GM12878 (cell line): ENCODE measurements around the gene PTPRU. TPM values are rescaled to one million over a fixed set of nuclear protein-coding genes. Genes with fewer than 3 reads are reported as not detected.

Source experiments
- ATAC-seq: fragments of 200-7000 bp; cut with Tn5 transposase; 3 replicates; pipeline ENCODE4 v1.9.1; 2020; ENCODE audit warnings: mild to moderate bottlenecking, moderate library complexity
- BruUV-seq: library from RNA; stranded (reverse); fragments of 400-500 nt; replicated peaks from 2 replicates; lab custom pipeline; 2021; lab: Mats Ljungman, UMichigan
- CTCF ChIA-PET: fragments of 300-600 bp; sonication (Branson Sonifier 250); formaldehyde crosslinking; extraction: SDS; loops from one replicate; lab custom pipeline; 2021; ENCODE audit warnings: inconsistent platforms; lab: Yijun Ruan, JAX
- POLR2A ChIA-PET: fragments of 350-600 bp; formaldehyde crosslinking; extraction: SDS; loops from one replicate; lab custom pipeline; 2021; ENCODE audit warnings: inconsistent platforms; lab: Charles Lee
- RAD21 ChIA-PET: fragments of 300-600 bp; sonication (Branson Sonifier 250); formaldehyde crosslinking; loops from one replicate; lab custom pipeline; 2023; ENCODE audit warnings: antibody characterized with exemption; ENCODE audit not compliant: unreplicated experiment; lab: Charles Lee
- SMC1A ChIA-PET: fragments of 300-600 bp; sonication (Branson Sonifier 250); formaldehyde crosslinking; loops from one replicate; lab custom pipeline; 2023; ENCODE audit not compliant: unreplicated experiment, uncharacterized antibody; lab: Charles Lee
- DNase-seq: peaks from one replicate; pipeline ENCODE4 v3.0.0-alpha.2; 2011; ENCODE audit warnings: low read depth, low spot score
- FAIRE-seq: peaks from 3 replicates; lab custom pipeline; 2011; peaks lifted over from hg19 to GRCh38; lab: Jason Lieb, UNC
- H2AFZ ChIP-seq: 2 replicates; pipeline ENCODE4 v1.6.0; 2011; ENCODE audit warnings: low read depth, low read length, control low read depth; ENCODE audit not compliant: control insufficient read depth
- H3K27ac ChIP-seq: 2 replicates; pipeline ENCODE4 v1.5.1; 2011; ENCODE audit warnings: control low read depth; ENCODE audit not compliant: control insufficient read depth, insufficient read depth
- H3K27me3 ChIP-seq, 2 experiments: replicated peaks in 1 of 2; 2 replicates each; pipeline versions ENCODE4 v1.6.0 to v1.6.1; 2011; ENCODE audit warnings: low read length in 1 of 2; ENCODE audit not compliant: control insufficient read depth in 2 of 2, insufficient read depth in 2 of 2
- H3K36me3 ChIP-seq, 2 experiments: 2 replicates each; pipeline ENCODE4 v1.5.1; 2011; ENCODE audit warnings: low read length in 1 of 2; ENCODE audit not compliant: control insufficient read depth in 2 of 2, insufficient read depth in 2 of 2
- H3K4me1 ChIP-seq: 2 replicates; pipeline ENCODE4 v1.6.1; 2011; ENCODE audit warnings: mild to moderate bottlenecking, low read length, moderate library complexity, mixed read lengths; ENCODE audit not compliant: control insufficient read depth, insufficient read depth
- H3K4me2 ChIP-seq: 2 replicates; pipeline ENCODE4 v1.6.0; 2011; ENCODE audit warnings: control low read depth; ENCODE audit not compliant: control insufficient read depth, insufficient read depth
- H3K4me3 ChIP-seq: fragments of 200-600 bp; sonication (generic); 2 replicates; pipeline ENCODE4 v1.5.1; 2016
- H3K79me2 ChIP-seq: 2 replicates; pipeline ENCODE4 v1.6.0; 2011; ENCODE audit warnings: low read length; ENCODE audit not compliant: control insufficient read depth, insufficient read depth
- H3K9ac ChIP-seq: 2 replicates; pipeline ENCODE4 v1.8.0; 2011; ENCODE audit warnings: low read length, control low read depth, mixed read lengths; ENCODE audit not compliant: control insufficient read depth, insufficient read depth
- H3K9me3 ChIP-seq: replicated peaks from 3 replicates; pipeline ENCODE4 v1.5.1; 2011; ENCODE audit warnings: mild to moderate bottlenecking, low read length; ENCODE audit not compliant: control insufficient read depth, insufficient read depth
- H4K20me1 ChIP-seq: 2 replicates; pipeline ENCODE4 v1.6.0; 2011; ENCODE audit not compliant: control insufficient read depth, insufficient read depth
- BCL11A ChIP-seq: IDR thresholded peaks from 2 replicates; pipeline ENCODE4 v1.6.1; 2011; ENCODE audit warnings: low read depth, low read length
- BMI1 ChIP-seq: fragments of 450-650 bp; IDR thresholded peaks from 2 replicates; pipeline ENCODE4 v1.6.1; 2016; ENCODE audit warnings: mild to moderate bottlenecking, moderate library complexity, borderline replicate concordance
- CBX3 ChIP-seq: fragments of 200-600 bp; sonication (generic); IDR thresholded peaks from 2 replicates; pipeline ENCODE4 v1.6.1; 2016; ENCODE audit warnings: low read depth, borderline replicate concordance
- CREM ChIP-seq: IDR thresholded peaks from 2 replicates; pipeline ENCODE4 v1.6.1; 2014; ENCODE audit warnings: antibody characterized with exemption, low read depth
- EP300 ChIP-seq, 2 experiments: fragments of 150-350 bp in 1 of 2; IDR thresholded peaks; 2 replicates each; pipeline ENCODE4 v1.6.1; 2011 to 2012; ENCODE audit warnings: low read depth in 2 of 2, low read length in 2 of 2, borderline replicate concordance in 1 of 2, improper control_type of control experiment in 1 of 2, inconsistent platforms in 1 of 2; ENCODE audit not compliant: control insufficient read depth in 1 of 2
- EZH2 ChIP-seq: IDR thresholded peaks from 2 replicates; pipeline ENCODE4 v1.6.1; 2012; ENCODE audit warnings: low read depth, mild to moderate bottlenecking, control low read depth, inconsistent platforms, low read length, borderline replicate concordance; ENCODE audit not compliant: control insufficient read depth
- KAT2A ChIP-seq: conservative IDR thresholded peaks from 2 replicates; pipeline ENCODE4 v1.6.1; 2011; ENCODE audit warnings: low read depth, low read length; ENCODE audit not compliant: control insufficient read depth
- MYB ChIP-seq: fragments of 150-350 bp; IDR thresholded peaks from 2 replicates; pipeline ENCODE4 v1.6.1; 2014; ENCODE audit warnings: mild to moderate bottlenecking, low read depth, low read length, borderline replicate concordance
- NRF1 ChIP-seq: conservative IDR thresholded peaks from 2 replicates; pipeline ENCODE4 v1.6.1; 2011; ENCODE audit warnings: mild to moderate bottlenecking, low read depth, low read length, improper control_type of control experiment
- POLR2A ChIP-seq: IDR thresholded peaks from 2 replicates; pipeline ENCODE4 v1.6.1; 2011; ENCODE audit warnings: low read depth, mild to moderate bottlenecking, low read length
- POLR2AphosphoS5 ChIP-seq: IDR thresholded peaks from 2 replicates; pipeline ENCODE4 v1.6.1; 2011; ENCODE audit warnings: mild to moderate bottlenecking, low read length, inconsistent platforms
- SMAD5 ChIP-seq: IDR thresholded peaks from 2 replicates; pipeline ENCODE4 v1.6.1; 2016; ENCODE audit warnings: antibody characterized with exemption, low read depth
- SMC3 ChIP-seq: IDR thresholded peaks from 2 replicates; pipeline ENCODE4 v1.6.1; 2011; ENCODE audit warnings: low read length, improper control_type of control experiment, borderline replicate concordance
- TBL1XR1 ChIP-seq: IDR thresholded peaks from 2 replicates; pipeline ENCODE4 v1.6.1; 2012; ENCODE audit warnings: low read depth, low read length, improper control_type of control experiment
- WRNIP1 ChIP-seq: IDR thresholded peaks from 2 replicates; pipeline ENCODE4 v1.6.1; 2011; ENCODE audit warnings: low read depth, low read length, improper control_type of control experiment, borderline replicate concordance
- ZBTB4 ChIP-seq: fragments of 450-650 bp; formaldehyde crosslinking; IDR thresholded peaks from 2 replicates; pipeline ENCODE4 v1.4.0; 2022; ENCODE audit warnings: mild to moderate bottlenecking, moderate library complexity
- WGBS: methylation state at CpG from one replicate; pipeline ENCODE4 v1.1.6; 2016; ENCODE audit warnings: low lambda C conversion rate; ENCODE audit not compliant: insufficient replicate concordance, insufficient coverage; ENCODE audit errors: missing lambda C conversion rate; 5-methylcytosine and 5-hydroxymethylcytosine counted together
- in situ Hi-C: fragments of 300-500 bp; cut with MboI; formaldehyde crosslinking; loops from 9 replicates; pipeline ENCODE4 v1.14.3; 2018; ENCODE audit warnings: mixed read lengths
- intact Hi-C: fragments of 100-400 bp; cut with micrococcal nuclease; formaldehyde crosslinking; loops from one replicate; pipeline ENCODE4 v1.14.2; 2022; ENCODE audit not compliant: unreplicated experiment
- polyA plus RNA-seq, 11 experiments: library from polyadenylated mRNA; depleted of rRNA in 4 of 11; unstranded in 6 of 11; stranded (reverse) in 5 of 11; fragments of >200 nt; fragmentation: Nextera tagmentation in 4 of 11; fragmentation: Illumina TruSeq in 1 of 11; extraction: Ambion mirVana in 4 of 11; extraction: Trizol in 1 of 11; gene quantifications; 1 replicate in 1 of 11; 2 replicates in 10 of 11; pipeline versions ENCODE4 v1.2.1 to v1.2.3, GENCODE V29; 2011 to 2016; ENCODE audit warnings: inconsistent platforms in 2 of 11, missing spikeins in 2 of 11, low read depth in 1 of 11
- total RNA-seq, 4 experiments: library from RNA; depleted of rRNA in 3 of 4; stranded (reverse); fragments of >200 nt in 3 of 4; fragmentation: Illumina TruSeq in 1 of 4; extraction: Trizol in 1 of 4; gene quantifications; 2 replicates each; pipeline versions ENCODE4 v1.2.1 to v1.2.3, GENCODE V29; 2013 to 2021

PTPRU gene
- total and polyA plus RNA-seq, 10 of the 15 experiments (the other 5 are each of a cell fraction or from before 2014, with no cell fraction given) = 0.04 to 2.5 (median 0.73) TPM

GRCh38 chr1:29222686-29223085 lies 13.6 kb upstream of the PTPRU start:
- ChIA-PET RAD21 (no interaction called here), CTCF (no interaction called here), POLR2A (no interaction called here), SMC1A (no interaction called here)
- in situ Hi-C loops = no loop called here
- Histone ChIP-seq H3K79me2 (no peaks in the 10 kb centered on the region), H3K9me3 (no peaks in the 10 kb centered on the region), H3K9ac (no peak overlapping the region), H4K20me1 (no peaks in the 10 kb centered on the region), H3K4me1 (no peaks in the 10 kb centered on the region), H3K27me3 (no peaks in the 10 kb centered on the region), H3K4me3 (no peak overlapping the region), H2AFZ (no peak overlapping the region), H3K27ac (no peak overlapping the region), H3K4me2 (no peak overlapping the region), H3K36me3 (no peaks in the 10 kb centered on the region)
- BruUV-seq = no TSS peak
- DNase-seq = no peak
- intact Hi-C loops = no loop called here
- no peak for ATAC-seq
- TF ChIP-seq EZH2 (no peak), POLR2A (no peak), CBX3 (no peak), KAT2A (no peak), BMI1 (no peak), POLR2AphosphoS5 (no peak), EP300 (IDR thresholded peaks at IDR 0.05; ENCODE audit: borderline replicate concordance in 1 of 2, control insufficient read depth in 1 of 2, low read depth in 2 of 2, low read length in 2 of 2) (no peak), NRF1 (no peak), SMC3 (no peak), BCL11A (no peak), WRNIP1 (no peak), TBL1XR1 (no peak), SMAD5 (no peak), MYB (no peak), CREM (no peak), ZBTB4 (CRISPR knock-in tag) (no peak)
- FAIRE-seq = no peak
- 100% methylated on average over 1 of the region's 1 CpG for WGBS
